ENCODE measurements around the gene MRS2. TPM values are rescaled to one million over a fixed set of nuclear protein-coding genes. Genes with fewer than 3 reads are reported as not detected.

MRS2 gene
- total RNA-seq, 6 experiments from 2014 or later, result 11.1 to 16.4 (median 13.1) TPM

DNA sequence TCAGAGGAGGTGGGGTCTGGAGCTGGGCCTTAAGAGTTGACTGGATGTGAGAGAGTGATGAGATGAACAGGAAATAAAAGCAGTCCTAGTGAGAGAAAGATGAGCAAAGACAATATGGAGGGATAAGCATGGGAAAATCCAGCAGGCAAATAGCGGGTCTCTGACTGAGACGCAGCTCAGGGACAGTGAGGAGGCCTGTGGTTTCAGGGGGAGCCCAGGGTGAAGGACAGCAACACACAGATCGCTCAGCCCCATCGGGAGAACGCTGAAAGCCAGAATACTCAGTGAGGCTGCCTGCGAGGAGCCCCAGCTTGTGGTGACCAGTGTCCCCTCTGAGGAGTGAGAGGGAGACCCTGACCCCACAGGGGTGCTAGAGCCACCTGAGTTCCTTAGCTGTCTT lies 28.1 kb upstream of the MRS2 start:
- ATAC-seq (no peak), DNase-seq (no peak)
- intact Hi-C loops (cut with DNase I), result no loop called here
- H3K4me1 ChIP-seq, result no peaks in the 10 kb centered on the region
- no peak overlapping the region for H3K27ac ChIP-seq
- no peaks in the 10 kb centered on the region for H3K36me3 ChIP-seq
- TF ChIP-seq, protein P1, sequence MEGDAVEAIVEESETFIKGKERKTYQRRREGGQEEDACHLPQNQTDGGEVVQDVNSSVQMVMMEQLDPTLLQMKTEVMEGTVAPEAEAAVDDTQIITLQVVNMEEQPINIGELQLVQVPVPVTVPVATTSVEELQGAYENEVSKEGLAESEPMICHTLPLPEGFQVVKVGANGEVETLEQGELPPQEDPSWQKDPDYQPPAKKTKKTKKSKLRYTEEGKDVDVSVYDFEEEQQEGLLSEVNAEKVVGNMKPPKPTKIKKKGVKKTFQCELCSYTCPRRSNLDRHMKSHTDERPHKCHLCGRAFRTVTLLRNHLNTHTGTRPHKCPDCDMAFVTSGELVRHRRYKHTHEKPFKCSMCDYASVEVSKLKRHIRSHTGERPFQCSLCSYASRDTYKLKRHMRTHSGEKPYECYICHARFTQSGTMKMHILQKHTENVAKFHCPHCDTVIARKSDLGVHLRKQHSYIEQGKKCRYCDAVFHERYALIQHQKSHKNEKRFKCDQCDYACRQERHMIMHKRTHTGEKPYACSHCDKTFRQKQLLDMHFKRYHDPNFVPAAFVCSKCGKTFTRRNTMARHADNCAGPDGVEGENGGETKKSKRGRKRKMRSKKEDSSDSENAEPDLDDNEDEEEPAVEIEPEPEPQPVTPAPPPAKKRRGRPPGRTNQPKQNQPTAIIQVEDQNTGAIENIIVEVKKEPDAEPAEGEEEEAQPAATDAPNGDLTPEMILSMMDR (IDR thresholded peaks at IDR 0.05), result no peak
- TF ChIP-seq POLR2A (IDR thresholded peaks at IDR 0.05), result no peak
- H3K9me3 ChIP-seq, result no peaks in the 10 kb centered on the region
- H3K4me3 ChIP-seq, result no peak overlapping the region
- no peaks in the 10 kb centered on the region for H3K27me3 ChIP-seq
- no CpG with 5 or more reads among the region's 6 CpGs for WGBS (ENCODE audit: insufficient coverage, low coverage, low lambda C conversion rate, missing lambda C conversion rate)

DNA sequence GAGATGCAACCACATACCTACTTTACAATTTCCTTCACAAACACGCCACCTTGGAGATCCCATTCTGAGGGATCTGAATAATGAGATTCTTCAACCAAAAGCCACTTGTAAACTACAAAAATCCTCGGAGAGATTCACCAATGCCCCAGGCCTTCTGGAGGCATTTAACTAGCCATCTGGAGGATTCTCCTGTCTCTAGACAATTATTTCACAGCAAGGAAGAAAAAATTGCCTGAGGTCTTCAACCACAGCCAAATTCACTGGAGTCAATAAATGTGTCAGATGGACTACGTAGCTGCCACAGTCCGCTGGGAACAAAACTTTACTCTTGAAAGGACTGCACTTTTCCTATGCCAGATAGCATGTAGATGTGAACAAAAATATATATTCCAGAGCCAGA lies 25.9 kb upstream of the MRS2 start:
- ATAC-seq (no peak), DNase-seq (no peak)

DNA sequence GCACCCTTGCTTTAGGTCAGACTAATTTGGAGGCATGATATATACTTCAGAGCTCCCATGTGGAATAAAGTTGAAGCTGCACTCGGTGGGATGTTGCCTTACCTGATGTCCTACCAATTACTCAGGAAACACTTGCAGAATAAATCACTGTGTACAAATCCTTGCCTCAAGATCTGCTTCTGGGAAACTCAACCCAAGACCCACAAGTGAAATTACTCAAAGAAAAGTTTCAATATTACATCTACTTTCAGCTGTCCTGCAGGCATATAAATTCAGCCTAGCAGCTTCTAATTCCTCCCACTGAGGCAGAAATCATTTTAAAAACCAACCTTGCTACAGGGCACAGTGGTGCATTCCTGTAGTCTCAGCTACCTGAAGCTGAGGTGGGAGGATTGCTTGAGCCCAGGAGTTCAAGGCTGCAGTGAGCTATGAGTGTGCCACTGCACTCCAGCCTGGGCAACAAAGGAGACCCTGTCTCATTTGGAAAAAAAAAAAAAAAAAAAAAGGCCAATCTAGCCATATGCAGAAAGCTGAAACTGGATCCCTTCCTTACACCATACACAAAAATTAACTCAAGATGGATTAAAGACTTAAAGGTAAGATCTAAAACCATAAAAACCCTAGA lies 24.2 kb upstream of the MRS2 start:
- Histone ChIP-seq H3K4me3 (no peak overlapping the region), H3K27ac (no peak overlapping the region), H3K27me3 (no peaks in the 10 kb centered on the region), H3K9me3 (no peaks in the 10 kb centered on the region), H3K36me3 (no peaks in the 10 kb centered on the region), H3K4me1 (no peaks in the 10 kb centered on the region)
- DNase-seq (no peak), ATAC-seq (no peak)
- intact Hi-C loops (cut with DNase I), result no loop called here
- TF ChIP-seq POLR2A (IDR thresholded peaks at IDR 0.05), result no peak
- TF ChIP-seq, protein P1 (IDR thresholded peaks at IDR 0.05), result no peak
- 80% methylated on average over 1 of the region's 1 CpG for WGBS (ENCODE audit: insufficient coverage, low coverage, low lambda C conversion rate, missing lambda C conversion rate)

More for the DNA sequence above, 25.9 kb upstream of the MRS2 start:
- intact Hi-C loops (cut with DNase I), result no loop called here
- Histone ChIP-seq H3K27me3 (no peaks in the 10 kb centered on the region), H3K36me3 (no peaks in the 10 kb centered on the region), H3K9me3 (no peaks in the 10 kb centered on the region), H3K4me3 (no peak overlapping the region), H3K27ac (no peak overlapping the region), H3K4me1 (no peaks in the 10 kb centered on the region)
- no peak for TF ChIP-seq POLR2A (IDR thresholded peaks at IDR 0.05)
- TF ChIP-seq, protein P1 (IDR thresholded peaks at IDR 0.05), result no peak
- WGBS (ENCODE audit: insufficient coverage, low coverage, low lambda C conversion rate, missing lambda C conversion rate), result 54% methylated on average over 4 of the region's 4 CpGs

DNA sequence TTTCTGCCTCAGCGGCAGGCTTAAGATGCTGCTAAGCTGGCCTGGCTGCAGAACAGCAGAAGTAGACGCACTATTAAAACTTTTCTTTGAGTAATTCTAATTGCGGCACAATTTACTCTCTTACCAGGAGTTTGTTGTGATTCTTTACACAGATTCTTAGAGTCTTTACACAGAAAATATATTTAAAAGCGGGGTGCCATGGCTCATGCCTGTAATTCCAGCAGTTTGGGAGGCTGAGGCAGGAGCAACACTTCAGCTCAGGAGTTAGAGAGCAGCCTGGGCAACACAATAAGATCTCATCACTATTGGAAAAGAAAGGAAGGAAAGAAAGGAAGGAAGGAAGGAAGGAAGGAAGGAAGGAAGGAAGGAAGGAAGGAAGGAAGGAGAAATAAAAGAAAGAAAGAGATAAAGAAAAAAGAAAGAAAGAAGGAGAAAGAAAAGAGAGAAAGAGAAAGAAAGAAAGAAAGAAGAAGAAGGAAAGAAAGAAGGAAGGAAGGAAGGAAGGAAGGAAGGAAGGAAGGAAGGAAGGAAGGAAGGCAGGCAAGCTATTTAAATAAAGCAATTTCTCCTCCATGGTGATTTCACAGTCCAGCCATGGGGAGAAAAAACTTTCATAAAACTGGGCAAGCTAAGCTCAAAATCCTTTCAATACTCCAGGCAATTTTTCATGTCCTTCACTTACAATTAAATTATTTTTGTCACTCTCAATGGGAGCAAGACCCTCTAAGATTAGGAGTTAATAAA lies 21.1 kb upstream of the MRS2 start:
- H3K9me3 ChIP-seq, result no peaks in the 10 kb centered on the region
- H3K27me3 ChIP-seq, result no peaks in the 10 kb centered on the region
- TF ChIP-seq, protein P1 (IDR thresholded peaks at IDR 0.05), result no peak
- no peak for TF ChIP-seq POLR2A (IDR thresholded peaks at IDR 0.05)
- H3K36me3 ChIP-seq, result no peaks in the 10 kb centered on the region
- H3K27ac ChIP-seq, result peak overlapping the region in 1 of 3 donors; percentile 17
- intact Hi-C loops (cut with DNase I), result no loop called here
- H3K4me1 ChIP-seq, result peaks cover 0 to 9% (median 0%) of the 10 kb centered on the region in 4 donors
- WGBS (ENCODE audit: insufficient coverage, low coverage, low lambda C conversion rate, missing lambda C conversion rate), result 91% methylated on average over 4 of the region's 4 CpGs
- no peak for DNase-seq
- no peak for ATAC-seq
- H3K4me3 ChIP-seq, result peak overlapping the region in 1 of 3 donors; percentile 11

Measured in right lobe of liver (tissue), 6 donors.